ENCODE data around the gene KLHL26. TPM values are rescaled to one million over a fixed set of nuclear protein-coding genes. Genes with fewer than 3 reads are reported as not detected.

Gene KLHL26
- total RNA-seq, 2 experiments from 2014 or later, result 13.7 to 19.0 TPM

- H3K27ac Mint-ChIP-seq, result no peak overlapping the region
- Histone ChIP-seq H3K27me3 (ENCODE audit: control insufficient read depth in 1 of 2, insufficient read depth in 2 of 2, low read length in 2 of 2) (peaks cover 36 to 47% of the 10 kb centered on the region in 2 experiments), H3K4me1 (ENCODE audit: insufficient read depth, low read length) (peaks cover 21% of the 10 kb centered on the region), H3K4me3 (ENCODE audit: low read length) (no peak overlapping the region), H3K36me3 (ENCODE audit: insufficient read depth, low read length) (no peaks in the 10 kb centered on the region), H3K27ac (ENCODE audit: low read depth in 1 of 2, low read length in 2 of 2) (no peak overlapping the region), H3K9me3 (ENCODE audit: control insufficient read depth in 1 of 2, insufficient read depth in 1 of 2, low read length in 2 of 2) (peaks cover 0 to 16% of the 10 kb centered on the region in 2 experiments)
- H3K4me1 Mint-ChIP-seq (ENCODE audit: low read depth), result peaks cover 6% of the 10 kb centered on the region
- H3K4me3 Mint-ChIP-seq, result no peak overlapping the region
- DNase-seq, result no peak
- H3K9me3 Mint-ChIP-seq, result no peaks in the 10 kb centered on the region
- peaks cover 56% of the 10 kb centered on the region for H3K27me3 Mint-ChIP-seq
- intact Hi-C loops (cut with DNase I, micrococcal nuclease), result no loop called here
- no peak for ATAC-seq (ENCODE audit: poor library complexity)
- POLR2A ChIA-PET, result no interaction called here
- H3K36me3 Mint-ChIP-seq (ENCODE audit: low read depth), result no peaks in the 10 kb centered on the region
- CTCF ChIA-PET, result no interaction called here
- TF ChIP-seq CTCF (IDR thresholded peaks at IDR 0.05), result no peak
These were observed 35.0 kb upstream of the KLHL26 start for GRCh38 chr19:18601875-18602274.

- ChIA-PET CTCF (interaction anchor here (1.3 kb wide), 1 partner anchor 9 kb away, joined by 4 read pairs; no protein-coding TSS in a partner anchor), POLR2A (no interaction called here)
- no peak overlapping the region for H3K4me3 Mint-ChIP-seq
- Histone ChIP-seq H3K4me1 (ENCODE audit: insufficient read depth, low read length) (peaks cover 32% of the 10 kb centered on the region), H3K27me3 (ENCODE audit: control insufficient read depth in 1 of 2, insufficient read depth in 2 of 2, low read length in 2 of 2) (peaks cover 45 to 56% of the 10 kb centered on the region in 2 experiments), H3K9me3 (ENCODE audit: control insufficient read depth in 1 of 2, insufficient read depth in 1 of 2, low read length in 2 of 2) (peaks cover 0 to 29% of the 10 kb centered on the region in 2 experiments), H3K4me3 (ENCODE audit: low read length) (no peak overlapping the region), H3K27ac (ENCODE audit: low read depth in 1 of 2, low read length in 2 of 2) (no peak overlapping the region), H3K36me3 (ENCODE audit: insufficient read depth, low read length) (no peaks in the 10 kb centered on the region)
- intact Hi-C loops (cut with DNase I, micrococcal nuclease), result no loop called here
- no peaks in the 10 kb centered on the region for H3K9me3 Mint-ChIP-seq
- no peak for TF ChIP-seq CTCF (IDR thresholded peaks at IDR 0.05)
- H3K27me3 Mint-ChIP-seq, result peaks cover 67% of the 10 kb centered on the region
- no peaks in the 10 kb centered on the region for H3K36me3 Mint-ChIP-seq (ENCODE audit: low read depth)
- H3K4me1 Mint-ChIP-seq (ENCODE audit: low read depth), result peaks cover 15% of the 10 kb centered on the region
- peak; percentile 77 for ATAC-seq (ENCODE audit: poor library complexity)
- DNase-seq, result peak in 2 of 14 experiments; percentile 53 to 60
- no peak overlapping the region for H3K27ac Mint-ChIP-seq
These were observed 33.4 kb upstream of the KLHL26 start for GRCh38 chr19:18603255-18603957.

GRCh38 chr19:18603958-18604819 is 32.6 kb upstream of the KLHL26 start:
- Histone ChIP-seq H3K4me1 (ENCODE audit: insufficient read depth, low read length) (peaks cover 32% of the 10 kb centered on the region), H3K27me3 (ENCODE audit: control insufficient read depth in 1 of 2, insufficient read depth in 2 of 2, low read length in 2 of 2) (peaks cover 53 to 59% of the 10 kb centered on the region in 2 experiments), H3K27ac (ENCODE audit: low read depth in 1 of 2, low read length in 2 of 2) (no peak overlapping the region), H3K4me3 (ENCODE audit: low read length) (no peak overlapping the region), H3K36me3 (ENCODE audit: insufficient read depth, low read length) (no peaks in the 10 kb centered on the region), H3K9me3 (ENCODE audit: control insufficient read depth in 1 of 2, insufficient read depth in 1 of 2, low read length in 2 of 2) (peaks cover 0 to 29% of the 10 kb centered on the region in 2 experiments)
- ChIA-PET CTCF (interaction anchor here (1.3 kb wide), 1 partner anchor 10 kb away, joined by 4 read pairs; no protein-coding TSS in a partner anchor), POLR2A (interaction anchor here (1.0 kb wide), 1 partner anchor 15 kb away, joined by 3 read pairs; the partner anchor contains the start of gene REX1BD)
- Mint-ChIP-seq H3K4me3 (no peak overlapping the region), H3K27me3 (peaks cover 72% of the 10 kb centered on the region), H3K27ac (no peak overlapping the region), H3K36me3 (ENCODE audit: low read depth) (no peaks in the 10 kb centered on the region), H3K4me1 (ENCODE audit: low read depth) (peaks cover 15% of the 10 kb centered on the region), H3K9me3 (no peaks in the 10 kb centered on the region)
- ATAC-seq (ENCODE audit: poor library complexity), result no peak
- intact Hi-C loops (cut with DNase I, micrococcal nuclease), result no loop called here
- no peak for TF ChIP-seq CTCF (IDR thresholded peaks at IDR 0.05)
- no peak for DNase-seq
